Mononuclear cell (primary cell): ENCODE data around the gene GNAI3. TPM values are rescaled to one million over a fixed set of nuclear protein-coding genes. Genes with fewer than 3 reads are reported as not detected.

Experiments used
- H3K27me3 ChIP-seq: 2 replicates; pipeline ENCODE4 v1.6.0; 2011; ENCODE audit warnings: low read length, control low read depth; ENCODE audit not compliant: insufficient read depth
- H3K4me1 ChIP-seq: 2 replicates; pipeline ENCODE4 v1.5.1; 2011; ENCODE audit warnings: mild to moderate bottlenecking, low read length, control low read depth; ENCODE audit not compliant: insufficient read depth
- H3K4me3 ChIP-seq: 2 replicates; pipeline ENCODE4 v1.5.1; 2011; ENCODE audit warnings: mild to moderate bottlenecking, low read length, moderate library complexity
- H3K9me3 ChIP-seq: 2 replicates; pipeline ENCODE4 v1.5.1; 2011; ENCODE audit warnings: low read depth, mild to moderate bottlenecking, control low read depth, low read length
- total RNA-seq: library from RNA; depleted of rRNA; stranded (reverse); fragments of >200 nt; gene quantifications from one replicate; pipeline ENCODE4 v1.2.3, GENCODE V29; 2012

The GNAI3 gene
- total RNA-seq, 1 donor: 8.9 TPM

- no peak overlapping the region for H3K4me3 ChIP-seq
- peaks cover 31% of the 10 kb centered on the region for H3K4me1 ChIP-seq
- no peaks in the 10 kb centered on the region for H3K27me3 ChIP-seq
- H3K9me3 ChIP-seq: no peaks in the 10 kb centered on the region
Measured at GRCh38 chr1:109626682-109627408, 78.4 kb downstream of the GNAI3 start.

- H3K27me3 ChIP-seq: no peaks in the 10 kb centered on the region
- H3K9me3 ChIP-seq: no peaks in the 10 kb centered on the region
- H3K4me1 ChIP-seq: peaks cover 21% of the 10 kb centered on the region
- no peak overlapping the region for H3K4me3 ChIP-seq
Measured at GRCh38 chr1:109627692-109628399, 79.4 kb downstream of the GNAI3 start.

GRCh38 chr1:109628540-109629321, 80.3 kb downstream of the GNAI3 start:
- Histone ChIP-seq H3K27me3 (no peaks in the 10 kb centered on the region), H3K9me3 (no peaks in the 10 kb centered on the region), H3K4me1 (peaks cover 13% of the 10 kb centered on the region), H3K4me3 (no peak overlapping the region)

GRCh38 chr1:109629372-109630030, 81.1 kb downstream of the GNAI3 start:
- H3K27me3 ChIP-seq: no peaks in the 10 kb centered on the region
- H3K4me1 ChIP-seq: peaks cover 9% of the 10 kb centered on the region
- no peaks in the 10 kb centered on the region for H3K9me3 ChIP-seq
- no peak overlapping the region for H3K4me3 ChIP-seq

GRCh38 chr1:109630081-109630897, 81.9 kb downstream of the GNAI3 start:
- Histone ChIP-seq H3K4me3 (no peak overlapping the region), H3K9me3 (no peaks in the 10 kb centered on the region), H3K4me1 (peaks cover 10% of the 10 kb centered on the region), H3K27me3 (no peaks in the 10 kb centered on the region)

GRCh38 chr1:109630898-109631512, 82.6 kb downstream of the GNAI3 start:
- Histone ChIP-seq H3K27me3 (no peaks in the 10 kb centered on the region), H3K9me3 (no peaks in the 10 kb centered on the region), H3K4me1 (peaks cover 10% of the 10 kb centered on the region), H3K4me3 (no peak overlapping the region)

- no peaks in the 10 kb centered on the region for H3K9me3 ChIP-seq
- no peak overlapping the region for H3K4me3 ChIP-seq
- H3K4me1 ChIP-seq: peaks cover 10% of the 10 kb centered on the region
- no peaks in the 10 kb centered on the region for H3K27me3 ChIP-seq
Measured at GRCh38 chr1:109631513-109632505, 83.4 kb downstream of the GNAI3 start.

- Histone ChIP-seq H3K4me3 (no peak overlapping the region), H3K27me3 (no peaks in the 10 kb centered on the region), H3K9me3 (no peaks in the 10 kb centered on the region), H3K4me1 (peaks cover 10% of the 10 kb centered on the region)
Measured at GRCh38 chr1:109632671-109633346, 84.4 kb downstream of the GNAI3 start.

GRCh38 chr1:109634292-109634691, 85.9 kb downstream of the GNAI3 start:
- no peaks in the 10 kb centered on the region for H3K27me3 ChIP-seq
- no peak overlapping the region for H3K4me3 ChIP-seq
- no peaks in the 10 kb centered on the region for H3K9me3 ChIP-seq
- peaks cover 10% of the 10 kb centered on the region for H3K4me1 ChIP-seq

GRCh38 chr1:109634771-109635750, 86.6 kb downstream of the GNAI3 start:
- peaks cover 10% of the 10 kb centered on the region for H3K4me1 ChIP-seq
- no peaks in the 10 kb centered on the region for H3K9me3 ChIP-seq
- no peak overlapping the region for H3K4me3 ChIP-seq
- H3K27me3 ChIP-seq: no peaks in the 10 kb centered on the region

GRCh38 chr1:109635862-109636200, 87.4 kb downstream of the GNAI3 start:
- Histone ChIP-seq H3K4me3 (no peak overlapping the region), H3K9me3 (no peaks in the 10 kb centered on the region), H3K4me1 (peaks cover 14% of the 10 kb centered on the region), H3K27me3 (no peaks in the 10 kb centered on the region)
